GM21526 (cell line): ENCODE measurements around the gene ZNF48.
"Not testable (repeated sequence)": the region's sequence is repeated elsewhere in the genome, so short reads cannot be mapped to it uniquely, and the experiment has no call there.

Experiments used
- ATAC-seq: cut with Tn5 transposase; IDR thresholded peaks from one replicate; pipeline ENCODE4 v1.9.1; 2021; ENCODE audit warnings: moderate library complexity; ENCODE audit not compliant: unreplicated experiment, low FRiP score

ZNF48 gene

GRCh38 chr16:30377050-30377811 lies 18.0 kb upstream of the ZNF48 start:
- no peak for ATAC-seq

GRCh38 chr16:30377812-30378235 lies 17.4 kb upstream of the ZNF48 start:
- peak; percentile 28 for ATAC-seq

GRCh38 chr16:30378236-30379157 lies 16.7 kb upstream of the ZNF48 start:
- ATAC-seq, result peak; percentile 72

- no peak for ATAC-seq
These were observed 15.9 kb upstream of the ZNF48 start for GRCh38 chr16:30379158-30379783.

GRCh38 chr16:30380072-30380802 lies 15.0 kb upstream of the ZNF48 start:
- no peak for ATAC-seq

GRCh38 chr16:30380803-30381208 lies 14.4 kb upstream of the ZNF48 start:
- no peak for ATAC-seq

- ATAC-seq, result no peak
These were observed 13.8 kb upstream of the ZNF48 start for GRCh38 chr16:30381291-30382041.

- no peak for ATAC-seq
These were observed 12.9 kb upstream of the ZNF48 start, which contains the start of gene SEPTIN1 for GRCh38 chr16:30382111-30382881. TSS of gene SEPTIN1 (minus strand) at chr16:30382561. CDS start at chr16:30382542, 19 bp downstream.

- ATAC-seq, result no peak
These were observed 11.7 kb upstream of the ZNF48 start for GRCh38 chr16:30383521-30383920.

GRCh38 chr16:30394592-30395154 lies 547 bp upstream of the ZNF48 start:
- no peak for ATAC-seq

- no peak for ATAC-seq
These were observed 869 bp downstream of the ZNF48 start for GRCh38 chr16:30395992-30396585.

GRCh38 chr16:30396627-30397026 lies 1.4 kb downstream of the ZNF48 start:
- ATAC-seq, result not testable (repeated sequence)

GRCh38 chr16:30397056-30397455 lies 1.8 kb downstream of the ZNF48 start:
- ATAC-seq, result no peak

- ATAC-seq, result no peak
These were observed 2.8 kb downstream of the ZNF48 start for GRCh38 chr16:30397776-30398660.

- ATAC-seq, result no peak
These were observed 3.6 kb downstream of the ZNF48 start for GRCh38 chr16:30398661-30399434.

- no peak for ATAC-seq
These were observed 4.4 kb downstream of the ZNF48 start for GRCh38 chr16:30399435-30400186.
